Fibroblast of lung (primary cell): ENCODE data around the gene SPRR1A.

Experiments used
- CTCF ChIP-seq, 2 donors: IDR thresholded peaks in 1 of 2; conservative IDR thresholded peaks in 1 of 2; 1 replicate in 1 of 2; 2 replicates in 1 of 2; pipeline ENCODE4 v1.5.1; 2011 to 2012; ENCODE audit warnings: low read length in 2 of 2, control low read depth in 1 of 2, inconsistent platforms in 1 of 2, low read depth in 1 of 2, mild to moderate bottlenecking in 1 of 2
- EZH2 ChIP-seq: IDR thresholded peaks from 2 replicates; pipeline ENCODE4 v1.5.1; 2012; ENCODE audit warnings: low read length, control low read depth, mild to moderate bottlenecking; ENCODE audit errors: missing control alignments

GRCh38 chr1:152983743-152984142 is at the start of gene SPRR1A:
- TF ChIP-seq CTCF (conservative IDR thresholded peaks at IDR 0.05 in 1 of 2, IDR thresholded peaks at IDR 0.05 in 1 of 2; ENCODE audit: low read depth in 1 of 2, low read length in 2 of 2) (no peak), EZH2 (no peak)
